Measurements from ENCODE around the gene AHR.

The AHR gene

DNA sequence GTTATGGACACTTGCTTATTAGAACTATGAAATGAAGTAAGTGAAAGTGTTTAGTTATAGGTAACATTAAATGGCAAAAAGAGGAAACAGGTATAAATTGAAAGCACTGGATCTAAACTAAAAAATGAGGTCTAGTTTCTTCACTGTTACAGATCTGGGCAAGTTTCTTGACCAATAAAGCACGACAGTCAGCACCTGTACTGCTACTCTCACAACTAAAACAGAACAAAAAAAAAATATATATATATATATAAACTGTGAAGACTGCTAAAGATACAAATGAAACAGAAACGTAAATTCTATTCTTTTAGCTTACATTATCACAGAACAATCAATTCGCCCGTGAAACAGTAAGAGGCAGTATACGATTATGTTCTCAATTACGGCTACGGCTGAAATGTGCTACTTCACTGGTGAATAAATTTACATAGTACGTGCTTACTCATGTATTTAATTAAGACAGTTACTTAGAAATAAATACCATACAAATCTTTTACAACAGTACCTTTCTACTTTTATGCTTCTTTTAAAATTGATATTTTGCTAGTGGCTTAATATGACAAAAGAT lies 4.2 kb downstream of the AHR start:
- TF ChIP-seq, protein P1, sequence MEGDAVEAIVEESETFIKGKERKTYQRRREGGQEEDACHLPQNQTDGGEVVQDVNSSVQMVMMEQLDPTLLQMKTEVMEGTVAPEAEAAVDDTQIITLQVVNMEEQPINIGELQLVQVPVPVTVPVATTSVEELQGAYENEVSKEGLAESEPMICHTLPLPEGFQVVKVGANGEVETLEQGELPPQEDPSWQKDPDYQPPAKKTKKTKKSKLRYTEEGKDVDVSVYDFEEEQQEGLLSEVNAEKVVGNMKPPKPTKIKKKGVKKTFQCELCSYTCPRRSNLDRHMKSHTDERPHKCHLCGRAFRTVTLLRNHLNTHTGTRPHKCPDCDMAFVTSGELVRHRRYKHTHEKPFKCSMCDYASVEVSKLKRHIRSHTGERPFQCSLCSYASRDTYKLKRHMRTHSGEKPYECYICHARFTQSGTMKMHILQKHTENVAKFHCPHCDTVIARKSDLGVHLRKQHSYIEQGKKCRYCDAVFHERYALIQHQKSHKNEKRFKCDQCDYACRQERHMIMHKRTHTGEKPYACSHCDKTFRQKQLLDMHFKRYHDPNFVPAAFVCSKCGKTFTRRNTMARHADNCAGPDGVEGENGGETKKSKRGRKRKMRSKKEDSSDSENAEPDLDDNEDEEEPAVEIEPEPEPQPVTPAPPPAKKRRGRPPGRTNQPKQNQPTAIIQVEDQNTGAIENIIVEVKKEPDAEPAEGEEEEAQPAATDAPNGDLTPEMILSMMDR (IDR thresholded peaks at IDR 0.05; ENCODE audit: borderline replicate concordance, insufficient read depth, low read depth, low read length): no peak

DNA sequence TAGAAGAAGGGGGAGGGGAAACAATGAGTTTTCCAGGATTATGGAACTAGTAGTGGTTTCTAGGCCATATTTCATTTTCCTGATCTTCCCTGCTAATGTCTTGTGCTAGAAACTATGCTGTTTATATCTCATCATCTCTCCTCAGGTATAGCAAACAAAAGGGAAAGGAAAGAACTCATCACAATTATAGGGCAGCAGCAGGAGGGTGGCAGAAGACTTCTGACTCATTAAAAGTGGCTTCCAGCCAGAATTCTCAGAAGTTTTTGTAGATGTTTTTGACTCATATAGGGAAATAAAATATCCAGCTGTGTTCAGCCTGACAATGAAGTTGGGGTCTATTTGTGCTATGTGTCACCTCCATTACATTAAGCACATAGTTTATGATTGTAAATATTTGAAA lies 6.5 kb downstream of the AHR start:
- TF ChIP-seq, protein P1 (IDR thresholded peaks at IDR 0.05; ENCODE audit: borderline replicate concordance, insufficient read depth, low read depth, low read length): no peak
- H3K4me3 ChIP-seq (ENCODE audit: low read depth, low read length): no peak overlapping the region

More for the DNA sequence above, 4.2 kb downstream of the AHR start:
- H3K4me3 ChIP-seq (ENCODE audit: low read depth, low read length): no peak overlapping the region

DNA sequence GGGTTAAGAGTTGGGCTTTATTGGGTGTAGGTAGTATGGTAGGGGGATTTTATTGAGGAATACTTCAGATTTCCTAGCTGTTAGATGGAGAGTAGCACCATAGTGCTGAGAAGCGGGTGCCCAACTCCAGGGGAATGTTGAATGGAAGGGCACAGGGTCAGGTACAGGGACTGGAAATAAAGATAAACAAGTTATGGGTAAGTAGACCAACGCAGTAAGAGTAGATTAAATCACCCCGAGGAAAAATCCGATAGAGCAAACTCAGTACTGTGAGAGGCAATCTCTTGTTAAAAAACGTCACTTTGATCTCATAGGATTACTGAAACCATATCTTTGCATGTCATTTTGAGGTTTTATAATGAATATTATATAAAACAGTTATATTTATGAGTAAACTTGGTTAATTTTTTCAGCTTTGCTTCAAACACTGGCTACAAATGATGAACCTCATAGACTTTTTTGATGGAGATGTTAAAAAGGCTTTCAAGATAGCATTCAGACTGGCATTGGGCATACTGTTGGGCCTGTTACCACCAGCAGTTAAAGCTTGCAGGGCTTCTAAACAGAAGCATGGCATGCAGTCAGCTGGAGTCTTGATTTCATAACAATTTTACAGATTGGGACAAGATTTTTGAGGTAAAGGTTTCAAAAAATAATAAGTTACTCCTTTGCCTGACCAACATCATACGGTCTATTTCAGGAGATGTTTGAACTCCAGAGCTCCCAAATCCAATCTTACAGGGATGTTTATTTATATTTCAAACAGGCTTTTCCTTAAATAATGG lies 7.1 kb downstream of the AHR start:
- no peak overlapping the region for H3K4me3 ChIP-seq (ENCODE audit: low read depth, low read length)
- TF ChIP-seq, protein P1 (IDR thresholded peaks at IDR 0.05; ENCODE audit: borderline replicate concordance, insufficient read depth, low read depth, low read length): no peak

DNA sequence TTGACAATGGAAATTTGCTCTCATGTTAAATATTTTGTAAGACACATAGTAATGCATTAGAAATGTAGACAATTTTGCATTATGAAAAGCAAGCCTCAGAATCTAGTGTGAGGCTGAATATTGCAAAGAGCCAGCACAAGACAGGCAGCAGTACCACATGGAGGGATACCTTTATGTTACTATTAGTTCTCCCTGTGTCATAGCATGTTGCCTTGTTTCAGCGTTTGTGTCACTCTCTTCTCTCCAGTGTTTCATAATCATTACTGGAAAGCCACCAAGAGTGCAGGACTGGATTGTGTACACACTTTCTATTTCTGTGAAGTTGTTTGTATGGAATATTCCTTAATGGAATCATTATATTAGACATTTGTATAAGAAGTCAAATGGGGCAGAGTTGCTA lies 8.5 kb downstream of the AHR start:
- H3K4me3 ChIP-seq (ENCODE audit: low read depth, low read length): no peak overlapping the region
- TF ChIP-seq, protein P1 (IDR thresholded peaks at IDR 0.05; ENCODE audit: borderline replicate concordance, insufficient read depth, low read depth, low read length): no peak

DNA sequence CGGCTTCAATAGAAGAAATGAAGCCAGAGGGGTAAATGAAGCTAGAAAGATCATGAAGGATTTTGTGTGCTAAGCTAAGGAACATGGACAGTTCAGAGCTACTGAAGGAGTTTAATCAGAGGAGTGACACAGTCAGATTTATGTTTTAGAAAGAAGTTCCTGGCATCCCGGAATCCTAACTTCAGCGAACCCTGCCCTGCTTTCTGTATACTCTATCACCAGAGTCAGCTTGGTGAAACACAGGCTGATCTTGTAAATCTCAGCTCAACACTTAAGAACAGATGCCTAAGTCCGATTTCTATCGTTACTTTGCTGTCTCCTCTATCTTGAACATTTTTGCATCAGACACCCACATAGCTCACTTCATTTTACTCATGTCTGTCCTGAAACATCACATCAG lies 9.1 kb downstream of the AHR start:
- no peak overlapping the region for H3K4me3 ChIP-seq (ENCODE audit: low read depth, low read length)
- TF ChIP-seq, protein P1 (IDR thresholded peaks at IDR 0.05; ENCODE audit: borderline replicate concordance, insufficient read depth, low read depth, low read length): no peak

DNA sequence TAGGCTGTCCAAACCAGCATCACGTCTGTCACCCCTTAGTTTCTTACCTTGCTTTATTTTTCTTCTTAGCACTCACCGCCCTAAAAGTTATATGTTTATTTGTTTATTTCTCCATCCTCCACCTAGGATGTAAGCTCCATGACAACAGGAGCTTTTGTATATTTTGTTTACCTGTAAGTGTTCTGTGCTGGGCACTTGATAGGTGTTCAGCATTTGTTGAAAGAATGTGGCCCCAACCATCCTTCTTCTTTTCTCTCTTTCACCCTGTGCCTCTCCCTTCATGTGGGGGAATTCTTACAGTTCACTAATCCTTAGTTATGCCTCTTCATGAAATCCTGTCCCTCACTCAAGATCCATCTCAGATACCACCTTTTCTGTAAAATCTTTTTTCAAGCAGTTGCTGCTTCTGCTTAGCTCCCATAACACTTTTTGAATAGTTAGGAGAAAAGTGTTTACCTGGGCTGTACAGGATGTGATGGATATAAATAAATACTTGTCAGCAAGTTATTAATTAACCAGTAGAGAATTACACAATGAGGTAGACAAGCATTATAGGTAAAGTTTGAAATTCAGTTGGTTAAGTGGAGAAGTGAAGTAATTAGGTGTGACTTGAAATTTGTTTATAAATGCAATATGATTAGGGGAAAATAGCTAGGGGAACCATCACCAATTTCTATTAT lies 9.7 kb downstream of the AHR start:
- TF ChIP-seq, protein P1 (IDR thresholded peaks at IDR 0.05; ENCODE audit: borderline replicate concordance, insufficient read depth, low read depth, low read length): no peak
- no peak overlapping the region for H3K4me3 ChIP-seq (ENCODE audit: low read depth, low read length)
